ENCODE results near the gene SUPV3L1.

Gene SUPV3L1

GRCh38 chr10:69242852-69243212 lies 62.8 kb downstream of the SUPV3L1 start:
- TF ChIP-seq CTCF (IDR thresholded peaks at IDR 0.05) = no peak
- Histone ChIP-seq H3K27ac (no peak overlapping the region), H3K9me3 (no peaks in the 10 kb centered on the region), H3K36me3 (no peaks in the 10 kb centered on the region), H3K4me3 (ENCODE audit: low read depth in 1 of 2, low read length in 1 of 2) (no peak overlapping the region), H3K4me1 (ENCODE audit: control insufficient read depth in 1 of 2, insufficient read depth in 1 of 2, low read depth in 1 of 2, low read length in 1 of 2) (peaks cover 4% of the 10 kb centered on the region in 2 experiments), H3K27me3 (no peaks in the 10 kb centered on the region)

- no peaks in the 10 kb centered on the region for H3K36me3 ChIP-seq
- H3K4me3 ChIP-seq (ENCODE audit: low read depth in 1 of 2, low read length in 1 of 2) = no peak overlapping the region
- no peak for TF ChIP-seq CTCF (IDR thresholded peaks at IDR 0.05)
- H3K27me3 ChIP-seq = no peaks in the 10 kb centered on the region
- H3K4me1 ChIP-seq (ENCODE audit: control insufficient read depth in 1 of 2, insufficient read depth in 1 of 2, low read depth in 1 of 2, low read length in 1 of 2) = peaks cover 3 to 4% of the 10 kb centered on the region in 2 experiments
- no peaks in the 10 kb centered on the region for H3K9me3 ChIP-seq
- H3K27ac ChIP-seq = no peak overlapping the region
These were observed 63.8 kb downstream of the SUPV3L1 start for GRCh38 chr10:69243817-69244216.

GRCh38 chr10:69246036-69246435 lies 66.0 kb downstream of the SUPV3L1 start:
- no peak overlapping the region for H3K27ac ChIP-seq
- H3K9me3 ChIP-seq = no peaks in the 10 kb centered on the region
- H3K4me1 ChIP-seq (ENCODE audit: control insufficient read depth in 1 of 2, insufficient read depth in 1 of 2, low read depth in 1 of 2, low read length in 1 of 2) = no peaks in the 10 kb centered on the region
- no peak overlapping the region for H3K4me3 ChIP-seq (ENCODE audit: low read depth in 1 of 2, low read length in 1 of 2)
- no peaks in the 10 kb centered on the region for H3K36me3 ChIP-seq
- no peak for TF ChIP-seq CTCF (IDR thresholded peaks at IDR 0.05)
- no peaks in the 10 kb centered on the region for H3K27me3 ChIP-seq

GRCh38 chr10:69246581-69247312 lies 66.7 kb downstream of the SUPV3L1 start:
- no peaks in the 10 kb centered on the region for H3K36me3 ChIP-seq

GRCh38 chr10:69247313-69247710 lies 67.3 kb downstream of the SUPV3L1 start:
- Histone ChIP-seq H3K36me3 (no peaks in the 10 kb centered on the region), H3K4me3 (ENCODE audit: low read depth in 1 of 2, low read length in 1 of 2) (no peak overlapping the region), H3K27ac (no peak overlapping the region), H3K4me1 (ENCODE audit: control insufficient read depth in 1 of 2, insufficient read depth in 1 of 2, low read depth in 1 of 2, low read length in 1 of 2) (no peaks in the 10 kb centered on the region), H3K9me3 (no peaks in the 10 kb centered on the region), H3K27me3 (no peaks in the 10 kb centered on the region)
- no peak for TF ChIP-seq CTCF (IDR thresholded peaks at IDR 0.05)

More at GRCh38 chr10:69246581-69247312, 66.7 kb downstream of the SUPV3L1 start:
- H3K9me3 ChIP-seq = no peaks in the 10 kb centered on the region
- no peaks in the 10 kb centered on the region for H3K27me3 ChIP-seq
- no peaks in the 10 kb centered on the region for H3K4me1 ChIP-seq (ENCODE audit: control insufficient read depth in 1 of 2, insufficient read depth in 1 of 2, low read depth in 1 of 2, low read length in 1 of 2)
- H3K27ac ChIP-seq = no peak overlapping the region
- H3K4me3 ChIP-seq (ENCODE audit: low read depth in 1 of 2, low read length in 1 of 2) = no peak overlapping the region
- TF ChIP-seq CTCF (IDR thresholded peaks at IDR 0.05) = no peak
